ENCODE results near the gene CTSZ. TPM values are rescaled to one million over a fixed set of nuclear protein-coding genes. Genes with fewer than 3 reads are reported as not detected.

The CTSZ gene
- total and polyA plus RNA-seq, 4 donors: 11.8 to 233 (median 188) TPM

- peaks cover 0 to 10% (median 4%) of the 10 kb centered on the region in 4 donors for H3K4me1 ChIP-seq (ENCODE audit: control insufficient read depth in 4 of 4, insufficient read depth in 4 of 4, low read length in 3 of 4)
- H3K27me3 ChIP-seq (ENCODE audit: control insufficient read depth in 4 of 4, insufficient read depth in 4 of 4, low read length in 3 of 4): no peaks in the 10 kb centered on the region
- H3K4me3 ChIP-seq (ENCODE audit: low read depth in 1 of 3, low read length in 3 of 3): no peak within 1 kb of the TSS
- H3K9ac ChIP-seq (ENCODE audit: low read depth in 1 of 2, low read length in 2 of 2): no peak within 1 kb of the TSS
- 97% methylated on average over 5 of the region's 5 CpGs for WGBS
- no peak for TF ChIP-seq HNF4G (IDR thresholded peaks at IDR 0.05)
- no peak for TF ChIP-seq ZBTB33 (IDR thresholded peaks at IDR 0.05)
- TF ChIP-seq RXRA (IDR thresholded peaks at IDR 0.05): no peak
- no peak for TF ChIP-seq GABPA (IDR thresholded peaks at IDR 0.05 in 1 of 2, conservative IDR thresholded peaks at IDR 0.05 in 1 of 2)
- TF ChIP-seq YY1 (IDR thresholded peaks at IDR 0.05): no peak
- no peak for TF ChIP-seq EGR1 (IDR thresholded peaks at IDR 0.05; ENCODE audit: low read depth in 2 of 2)
- no peak for TF ChIP-seq FOXA2 (IDR thresholded peaks at IDR 0.05)
- TF ChIP-seq CTCF (IDR thresholded peaks at IDR 0.05; ENCODE audit: low read depth, low read length, missing input control): no peak
- TF ChIP-seq HNF4A (conservative IDR thresholded peaks at IDR 0.05): no peak
- no peak for TF ChIP-seq TAF1 (conservative IDR thresholded peaks at IDR 0.05)
- TF ChIP-seq, protein P1, sequence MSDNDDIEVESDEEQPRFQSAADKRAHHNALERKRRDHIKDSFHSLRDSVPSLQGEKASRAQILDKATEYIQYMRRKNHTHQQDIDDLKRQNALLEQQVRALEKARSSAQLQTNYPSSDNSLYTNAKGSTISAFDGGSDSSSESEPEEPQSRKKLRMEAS (IDR thresholded peaks at IDR 0.05): no peak
- no peak for TF ChIP-seq SP1 (IDR thresholded peaks at IDR 0.05)
- TF ChIP-seq, protein P2, sequence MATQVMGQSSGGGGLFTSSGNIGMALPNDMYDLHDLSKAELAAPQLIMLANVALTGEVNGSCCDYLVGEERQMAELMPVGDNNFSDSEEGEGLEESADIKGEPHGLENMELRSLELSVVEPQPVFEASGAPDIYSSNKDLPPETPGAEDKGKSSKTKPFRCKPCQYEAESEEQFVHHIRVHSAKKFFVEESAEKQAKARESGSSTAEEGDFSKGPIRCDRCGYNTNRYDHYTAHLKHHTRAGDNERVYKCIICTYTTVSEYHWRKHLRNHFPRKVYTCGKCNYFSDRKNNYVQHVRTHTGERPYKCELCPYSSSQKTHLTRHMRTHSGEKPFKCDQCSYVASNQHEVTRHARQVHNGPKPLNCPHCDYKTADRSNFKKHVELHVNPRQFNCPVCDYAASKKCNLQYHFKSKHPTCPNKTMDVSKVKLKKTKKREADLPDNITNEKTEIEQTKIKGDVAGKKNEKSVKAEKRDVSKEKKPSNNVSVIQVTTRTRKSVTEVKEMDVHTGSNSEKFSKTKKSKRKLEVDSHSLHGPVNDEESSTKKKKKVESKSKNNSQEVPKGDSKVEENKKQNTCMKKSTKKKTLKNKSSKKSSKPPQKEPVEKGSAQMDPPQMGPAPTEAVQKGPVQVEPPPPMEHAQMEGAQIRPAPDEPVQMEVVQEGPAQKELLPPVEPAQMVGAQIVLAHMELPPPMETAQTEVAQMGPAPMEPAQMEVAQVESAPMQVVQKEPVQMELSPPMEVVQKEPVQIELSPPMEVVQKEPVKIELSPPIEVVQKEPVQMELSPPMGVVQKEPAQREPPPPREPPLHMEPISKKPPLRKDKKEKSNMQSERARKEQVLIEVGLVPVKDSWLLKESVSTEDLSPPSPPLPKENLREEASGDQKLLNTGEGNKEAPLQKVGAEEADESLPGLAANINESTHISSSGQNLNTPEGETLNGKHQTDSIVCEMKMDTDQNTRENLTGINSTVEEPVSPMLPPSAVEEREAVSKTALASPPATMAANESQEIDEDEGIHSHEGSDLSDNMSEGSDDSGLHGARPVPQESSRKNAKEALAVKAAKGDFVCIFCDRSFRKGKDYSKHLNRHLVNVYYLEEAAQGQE (IDR thresholded peaks at IDR 0.05): no peak
- TF ChIP-seq FOXA1 (IDR thresholded peaks at IDR 0.05): no peak
- TF ChIP-seq, protein P3, sequence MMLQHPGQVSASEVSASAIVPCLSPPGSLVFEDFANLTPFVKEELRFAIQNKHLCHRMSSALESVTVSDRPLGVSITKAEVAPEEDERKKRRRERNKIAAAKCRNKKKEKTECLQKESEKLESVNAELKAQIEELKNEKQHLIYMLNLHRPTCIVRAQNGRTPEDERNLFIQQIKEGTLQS (IDR thresholded peaks at IDR 0.05): no peak
- TF ChIP-seq NR2F2 (IDR thresholded peaks at IDR 0.05): no peak
- H3K9me3 ChIP-seq (ENCODE audit: control insufficient read depth in 4 of 4, low read length in 3 of 4): no peaks in the 10 kb centered on the region
- peaks cover 2 to 12% (median 4%) of the 10 kb centered on the region in 4 donors for H3K36me3 ChIP-seq (ENCODE audit: control insufficient read depth in 4 of 4, insufficient read depth in 3 of 4, low read depth in 1 of 4, low read length in 3 of 4)
- no peak within 1 kb of the TSS for H3K27ac ChIP-seq (ENCODE audit: low read depth in 1 of 2, low read length in 2 of 2)
- DNase-seq (ENCODE audit: low spot score): peak; percentile 71
These were observed 12.2 kb upstream of the CTSZ start, which contains the start of gene TUBB1 for GRCh38 chr20:59019217-59019616. Gene TUBB1 (plus strand): TSS chr20:59019429. CDS start chr20:59019523, 94 bp downstream.

DNA sequence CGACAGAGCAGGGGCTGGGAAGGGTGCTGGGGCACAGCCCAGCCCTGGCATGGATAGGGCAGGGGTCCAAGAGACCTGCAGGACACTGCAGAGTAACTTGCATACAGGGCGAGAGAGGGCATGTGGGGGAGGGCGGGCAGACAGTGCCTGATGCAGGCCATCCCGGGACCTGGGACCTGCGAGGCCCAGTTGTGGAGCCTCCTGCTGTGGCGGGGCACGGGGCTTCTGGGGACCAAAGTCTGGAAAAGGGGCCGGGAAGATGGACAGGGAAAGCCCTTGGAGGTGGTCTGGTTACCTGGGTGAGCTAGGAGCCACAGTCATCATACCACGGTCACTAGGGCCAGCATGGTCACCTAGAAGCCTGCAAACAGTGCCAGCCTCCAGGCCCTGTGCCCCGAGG is 11.8 kb upstream of the CTSZ start:
- 95% methylated on average over 10 of the region's 10 CpGs for WGBS
- no peak overlapping the region for H3K9ac ChIP-seq (ENCODE audit: low read depth in 1 of 2, low read length in 2 of 2)
- no peaks in the 10 kb centered on the region for H3K9me3 ChIP-seq (ENCODE audit: control insufficient read depth in 4 of 4, low read length in 3 of 4)
- H3K4me1 ChIP-seq (ENCODE audit: control insufficient read depth in 4 of 4, insufficient read depth in 4 of 4, low read length in 3 of 4): peaks cover 0 to 6% (median 4%) of the 10 kb centered on the region in 4 donors
- no peak for DNase-seq (ENCODE audit: low spot score)
- H3K27me3 ChIP-seq (ENCODE audit: control insufficient read depth in 4 of 4, insufficient read depth in 4 of 4, low read length in 3 of 4): no peaks in the 10 kb centered on the region
- H3K4me3 ChIP-seq (ENCODE audit: low read depth in 1 of 3, low read length in 3 of 3): no peak overlapping the region
- H3K27ac ChIP-seq (ENCODE audit: low read depth in 1 of 2, low read length in 2 of 2): no peak overlapping the region
- H3K36me3 ChIP-seq (ENCODE audit: control insufficient read depth in 4 of 4, insufficient read depth in 3 of 4, low read depth in 1 of 4, low read length in 3 of 4): peaks cover 0 to 8% (median 2%) of the 10 kb centered on the region in 4 donors
- TF ChIP-seq RXRA (IDR thresholded peaks at IDR 0.05): no peak
- TF ChIP-seq FOXA2 (IDR thresholded peaks at IDR 0.05): no peak
- TF ChIP-seq ZBTB33 (IDR thresholded peaks at IDR 0.05): no peak
- TF ChIP-seq TAF1 (conservative IDR thresholded peaks at IDR 0.05): no peak
- no peak for TF ChIP-seq NR2F2 (IDR thresholded peaks at IDR 0.05)
- TF ChIP-seq CTCF (IDR thresholded peaks at IDR 0.05; ENCODE audit: low read depth, low read length, missing input control): no peak
- no peak for TF ChIP-seq JUND (IDR thresholded peaks at IDR 0.05)
- TF ChIP-seq, protein P1 (IDR thresholded peaks at IDR 0.05): no peak
- TF ChIP-seq SP1 (IDR thresholded peaks at IDR 0.05): no peak
- TF ChIP-seq FOXA1 (IDR thresholded peaks at IDR 0.05): no peak
- TF ChIP-seq HNF4A (conservative IDR thresholded peaks at IDR 0.05): no peak
- no peak for TF ChIP-seq YY1 (IDR thresholded peaks at IDR 0.05)
